HepG2 (cell line): ENCODE measurements around the gene GLTPD2. TPM values are rescaled to one million over a fixed set of nuclear protein-coding genes. Genes with fewer than 3 reads are reported as not detected.

Source experiments
- ATAC-seq: fragments of 200-7000 bp; cut with Tn5 transposase; 3 replicates; pipeline ENCODE4 v1.9.1; 2020; ENCODE audit warnings: mild to moderate bottlenecking, moderate library complexity
- BruUV-seq: library from RNA; stranded (reverse); fragments of 400-500 nt; replicated peaks from 2 replicates; lab custom pipeline; 2021; lab: Mats Ljungman, UMichigan
- CTCF ChIA-PET: fragments of 300-600 bp; formaldehyde crosslinking; extraction: SDS; loops from one replicate; lab custom pipeline; 2021; ENCODE audit warnings: low total read pairs, inconsistent platforms, low intra/inter-chr PET ratio; lab: Yijun Ruan, JAX
- POLR2A ChIA-PET: fragments of 350-600 bp; sonication (Branson Sonifier 250); formaldehyde crosslinking; loops from one replicate; lab custom pipeline; 2020; ENCODE audit warnings: antibody characterized with exemption, inconsistent platforms; lab: Yijun Ruan, JAX
- DNase-seq: peaks from one replicate; pipeline ENCODE4 v3.0.0-alpha.2; 2015; ENCODE audit warnings: low spot score
- FAIRE-seq: peaks from 3 replicates; lab custom pipeline; 2011; peaks lifted over from hg19 to GRCh38; lab: Jason Lieb, UNC
- H2AFZ ChIP-seq: one replicate; pipeline ENCODE4 v1.6.1; 2011; ENCODE audit warnings: low read length, inconsistent platforms
- H3K27ac ChIP-seq: fragments of 300-600 bp; 3 replicates; pipeline ENCODE4 v1.8.0; 2011; ENCODE audit warnings: mixed run types, mild to moderate bottlenecking, mixed read lengths, low read length, inconsistent platforms; ENCODE audit not compliant: insufficient read depth; ENCODE audit errors: extremely low read length
- H3K27me3 ChIP-seq, 2 experiments: fragments of 200-600 bp in 1 of 2; 2 replicates in 1 of 2; 3 replicates in 1 of 2; pipeline versions ENCODE4 v1.6.0 to v1.8.0; 2011; ENCODE audit warnings: low read length in 2 of 2, mild to moderate bottlenecking in 2 of 2, moderate library complexity in 2 of 2, inconsistent platforms in 1 of 2; ENCODE audit not compliant: insufficient read depth in 2 of 2, control insufficient read depth in 1 of 2
- H3K36me3 ChIP-seq, 2 experiments: fragments of 200-600 bp in 1 of 2; replicated peaks in 1 of 2; 2 replicates in 1 of 2; 3 replicates in 1 of 2; pipeline versions ENCODE4 v1.5.1 to v1.8.0; 2011; ENCODE audit warnings: low read length in 2 of 2, inconsistent platforms in 1 of 2; ENCODE audit not compliant: insufficient read depth in 2 of 2, control insufficient read depth in 1 of 2
- H3K4me1 ChIP-seq: 2 replicates; pipeline ENCODE4 v1.5.1; 2012; ENCODE audit warnings: low read length, inconsistent platforms; ENCODE audit not compliant: insufficient read depth
- H3K4me2 ChIP-seq: 2 replicates; pipeline ENCODE4 v1.6.0; 2011; ENCODE audit warnings: low read depth, low read length, inconsistent platforms
- H3K4me3 ChIP-seq, 3 experiments: fragments of 200-600 bp in 1 of 3; sonication (generic), shearing (Covaris generic) in 1 of 3; replicated peaks in 1 of 3; 2 replicates each; pipeline ENCODE4 v1.5.1; 2011 to 2016; ENCODE audit warnings: low read length in 3 of 3, inconsistent platforms in 2 of 3, low read depth in 2 of 3, mild to moderate bottlenecking in 2 of 3, control low read depth in 1 of 3, mixed read lengths in 1 of 3; ENCODE audit not compliant: insufficient read depth in 1 of 3
- H3K79me2 ChIP-seq: one replicate; pipeline ENCODE4 v1.6.1; 2011; ENCODE audit warnings: low read length, inconsistent platforms; ENCODE audit not compliant: insufficient read depth
- H3K9ac ChIP-seq: 2 replicates; pipeline ENCODE4 v1.6.0; 2011; ENCODE audit warnings: mild to moderate bottlenecking, low read depth, low read length, inconsistent platforms; ENCODE audit not compliant: insufficient read depth
- H3K9me3 ChIP-seq: 2 replicates; pipeline ENCODE4 v1.5.1; 2012; ENCODE audit warnings: mild to moderate bottlenecking, low read length
- H4K20me1 ChIP-seq: 2 replicates; pipeline ENCODE4 v1.6.0; 2011; ENCODE audit warnings: inconsistent platforms, mild to moderate bottlenecking, low read length, moderate library complexity; ENCODE audit not compliant: insufficient read depth
- ARID4A ChIP-seq: sonication (generic); formaldehyde crosslinking; IDR thresholded peaks from 2 replicates; pipeline ENCODE4 v1.5.0; 2020; ENCODE audit warnings: mild to moderate bottlenecking, missing genetic modification reagents, borderline replicate concordance
- BCL6 ChIP-seq: IDR thresholded peaks from 2 replicates; pipeline ENCODE4 v1.6.1; 2016; ENCODE audit warnings: missing genetic modification reagents, missing compliant biosample characterization
- HES4 ChIP-seq: sonication (generic); formaldehyde crosslinking; IDR thresholded peaks from 2 replicates; pipeline ENCODE4 v1.9.0; 2021; ENCODE audit warnings: mild to moderate bottlenecking, missing genetic modification reagents, borderline replicate concordance
- NFAT5 ChIP-seq: sonication (generic); formaldehyde crosslinking; IDR thresholded peaks from 2 replicates; pipeline ENCODE4 v1.4.0; 2020; ENCODE audit warnings: missing genetic modification reagents
- PCBP2 ChIP-seq: fragments of 200-400 bp; formaldehyde crosslinking; optimal IDR thresholded peaks from 2 replicates; pipeline ENCODE3; 2018; ENCODE audit warnings: low read length, low read depth; ENCODE audit not compliant: poor library complexity, severe bottlenecking
- PHF20 ChIP-seq: sonication (generic); formaldehyde crosslinking; IDR thresholded peaks from 2 replicates; pipeline ENCODE4 v1.5.0; 2020; ENCODE audit warnings: mild to moderate bottlenecking, missing genetic modification reagents
- PHF21A ChIP-seq: sonication (generic); formaldehyde crosslinking; IDR thresholded peaks from 2 replicates; pipeline ENCODE4 v1.5.0; 2020; ENCODE audit warnings: mild to moderate bottlenecking, missing genetic modification reagents
- RBM22 ChIP-seq: fragments of 200-400 bp; formaldehyde crosslinking; optimal IDR thresholded peaks from 2 replicates; pipeline ENCODE3; 2017; ENCODE audit warnings: mild to moderate bottlenecking, low read length, moderate library complexity
- SSRP1 ChIP-seq: IDR thresholded peaks from 2 replicates; pipeline ENCODE4 v1.6.1; 2016; ENCODE audit warnings: control low read depth
- ZNF781 ChIP-seq: sonication (generic); formaldehyde crosslinking; IDR thresholded peaks from 2 replicates; pipeline ENCODE4 v1.5.1; 2020; ENCODE audit warnings: borderline replicate concordance, mild to moderate bottlenecking, missing genetic modification reagents; ENCODE audit errors: not compliant biosample characterization
- ZSCAN12 ChIP-seq: sonication (generic); formaldehyde crosslinking; IDR thresholded peaks from 2 replicates; pipeline ENCODE4 v1.9.0; 2021; ENCODE audit warnings: mild to moderate bottlenecking, missing genetic modification reagents
- WGBS: methylation state at CpG from one replicate; pipeline ENCODE4 v1.1.6; 2017; ENCODE audit warnings: low lambda C conversion rate; 5-methylcytosine and 5-hydroxymethylcytosine counted together
- in situ Hi-C: cut with HindIII; loops from 2 replicates; pipeline ENCODE4 v1.10.0; 2017; ENCODE audit warnings: low pct_unique_long_range_greater_than_20kb; ENCODE audit not compliant: extremely low pct_ligation_motif_present
- intact Hi-C: fragments of 100-400 bp; cut with micrococcal nuclease; formaldehyde crosslinking; loops from one replicate; pipeline ENCODE4 v1.10.0; 2022; ENCODE audit not compliant: unreplicated experiment
- polyA plus RNA-seq, 8 experiments: library from polyadenylated mRNA; depleted of rRNA in 3 of 8; stranded (reverse) in 7 of 8; unstranded in 1 of 8; fragments of >200 nt; fragmentation: Illumina TruSeq in 4 of 8; extraction: Trizol in 4 of 8; gene quantifications; 2 replicates each; pipeline versions ENCODE4 v1.2.1 to v1.2.3, GENCODE V29; 2011 to 2016; ENCODE audit warnings: low read depth in 4 of 8, missing spikeins in 1 of 8, mixed read lengths in 1 of 8; ENCODE audit not compliant: insufficient read depth in 1 of 8
- total RNA-seq, 5 experiments: library from RNA; depleted of rRNA; stranded (reverse); fragments of >200 nt; fragmentation: Illumina TruSeq; extraction: Trizol; gene quantifications; 2 replicates each; pipeline ENCODE4 v1.2.3, GENCODE V29; 2016; ENCODE audit warnings: low read depth in 1 of 5
- TF ChIP-seq, protein P1 (sequence below): IDR thresholded peaks from 2 replicates; pipeline ENCODE4 v1.6.1; 2016; ENCODE audit warnings: low read depth, borderline replicate concordance

The GLTPD2 gene
- total and polyA plus RNA-seq, 2 of the 13 experiments (the other 11 are each of a cell fraction or from before 2014, with no cell fraction given), result 7.5 to 12.9 TPM

- peak; percentile 4 for TF ChIP-seq ZNF781 (CRISPR knock-in tag)
- 0 out of 2 replicates have a peak, but pooled peaks have one; percentile 0 for TF ChIP-seq ARID4A (CRISPR knock-in tag)
Measured at GRCh38 chr17:4796552-4796920, 7.8 kb downstream of the GLTPD2 start (continued).

- H3K27ac ChIP-seq, result no peak overlapping the region
- DNase-seq, result no peak
- intact Hi-C loops, result no loop called here
- H3K4me1 ChIP-seq, result peaks cover 12% of the 10 kb centered on the region
- no peak overlapping the region for H3K9ac ChIP-seq
- no peak overlapping the region for H2AFZ ChIP-seq
- no peak overlapping the region for H3K4me3 ChIP-seq
- no peaks in the 10 kb centered on the region for H4K20me1 ChIP-seq
- no peaks in the 10 kb centered on the region for H3K9me3 ChIP-seq
- in situ Hi-C loops, result no loop called here
- peaks cover 15% of the 10 kb centered on the region for H3K79me2 ChIP-seq
- CTCF ChIA-PET, result no interaction called here
- H3K36me3 ChIP-seq, result peaks cover 8 to 17% of the 10 kb centered on the region in 2 experiments
- no peaks in the 10 kb centered on the region; a peak in 1 of 5 replicates for H3K27me3 ChIP-seq
- FAIRE-seq, result no peak
- POLR2A ChIA-PET, result interaction anchor here (1.0 to 1.1 kb wide), 3 partner anchors 10 to 92 kb away, joined by 3 to 4 read pairs (median 3); no protein-coding TSS in a partner anchor
- no peak overlapping the region for H3K4me2 ChIP-seq
- ATAC-seq, result no peak
- 74% methylated on average over 10 of the region's 10 CpGs for WGBS
- BruUV-seq, result no TSS peak
- TF ChIP-seq RBM22 (no peak), ZNF781 (CRISPR knock-in tag) (no peak), PHF20 (CRISPR knock-in tag) (no peak), SSRP1 (CRISPR knock-in tag) (no peak), ZSCAN12 (CRISPR knock-in tag) (no peak), BCL6 (CRISPR knock-in tag) (no peak), PHF21A (CRISPR knock-in tag) (no peak), NFAT5 (CRISPR knock-in tag) (no peak), HES4 (CRISPR knock-in tag) (no peak), PCBP2 (no peak)
- TF ChIP-seq, protein P1, sequence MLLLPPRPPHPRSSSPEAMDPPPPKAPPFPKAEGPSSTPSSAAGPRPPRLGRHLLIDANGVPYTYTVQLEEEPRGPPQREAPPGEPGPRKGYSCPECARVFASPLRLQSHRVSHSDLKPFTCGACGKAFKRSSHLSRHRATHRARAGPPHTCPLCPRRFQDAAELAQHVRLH (CRISPR knock-in tag), result no peak
Measured at GRCh38 chr17:4800462-4801196, 11.9 kb downstream of the GLTPD2 start.
